Upper lobe of left lung (tissue), 6 donors: ENCODE measurements around the gene TTC21B. TPM values are rescaled to one million over a fixed set of nuclear protein-coding genes. Genes with fewer than 3 reads are reported as not detected.

Experiments
- ATAC-seq, 2 donors: fragments of 200-7000 bp; cut with Tn5 transposase; one replicate each; pipeline ENCODE4 v1.9.1; 2022; ENCODE audit warnings: mild to moderate bottlenecking in 2 of 2, moderate library complexity in 2 of 2; ENCODE audit not compliant: low FRiP score in 2 of 2
- DNase-seq, 2 donors: peaks; one replicate each; pipeline ENCODE4 v3.0.0-alpha.2; 2019 to 2020
- H3K27ac ChIP-seq, 4 donors: fragments of 200-600 bp; sonication (generic); one replicate each; pipeline ENCODE4 v1.5.1; 2016 to 2019
- H3K27me3 ChIP-seq, 4 donors: fragments of 200-600 bp; sonication (generic); one replicate each; pipeline ENCODE4 v1.5.1; 2017 to 2019
- H3K36me3 ChIP-seq, 4 donors: fragments of 200-600 bp; sonication (generic); one replicate each; pipeline ENCODE4 v1.5.1; 2016 to 2019
- H3K4me1 ChIP-seq, 4 donors: fragments of 200-600 bp; sonication (generic); one replicate each; pipeline ENCODE4 v1.5.1; 2018 to 2019
- H3K4me3 ChIP-seq, 4 donors: fragments of 200-600 bp; sonication (generic); one replicate each; pipeline ENCODE4 v1.5.1; 2017 to 2019; ENCODE audit warnings: mild to moderate bottlenecking in 2 of 4, moderate library complexity in 1 of 4
- H3K9me3 ChIP-seq, 4 donors: fragments of 200-600 bp; sonication (generic); one replicate each; pipeline ENCODE4 v1.5.1; 2018 to 2019
- EP300 ChIP-seq, 4 donors: sonication (generic); formaldehyde crosslinking; IDR thresholded peaks; one replicate each; pipeline ENCODE4 v1.5.1; 2017; ENCODE audit warnings: antibody characterized with exemption in 4 of 4, control low read depth in 2 of 4
- POLR2A ChIP-seq, 4 donors: fragments of 450-650 bp; IDR thresholded peaks; one replicate each; pipeline ENCODE4 v1.5.1; 2016 to 2017; ENCODE audit warnings: antibody characterized with exemption in 4 of 4, mild to moderate bottlenecking in 2 of 4
- POLR2AphosphoS5 ChIP-seq, 2 donors: sonication (generic); formaldehyde crosslinking; IDR thresholded peaks; one replicate each; pipeline ENCODE4 v1.5.1; 2017; ENCODE audit warnings: antibody characterized with exemption in 2 of 2
- WGBS, 2 donors: methylation state at CpG; one replicate each; pipeline ENCODE4 v1.1.5; 2017 to 2018; 5-methylcytosine and 5-hydroxymethylcytosine counted together
- total RNA-seq, 6 donors: library from RNA; depleted of rRNA in 4 of 6; stranded (reverse); fragments of >200 nt in 4 of 6; gene quantifications; one replicate each; pipeline versions ENCODE4 v1.1.0 to v1.2.1, GENCODE V29; 2016 to 2021
- TF ChIP-seq, protein P1 (sequence below), 6 experiments: fragments of 450-650 bp in 4 of 6; fragments of 200-600 bp in 2 of 6; sonication (generic) in 2 of 6; IDR thresholded peaks; one replicate each; pipeline ENCODE4 v1.5.1; 2016 to 2019; ENCODE audit warnings: antibody characterized with exemption in 6 of 6
- donor health status: DM: no; HTN: no; CAD: no; lungs with moderate emphysema.
- donor health status: DM: no; HTN: yes; CAD: no; lungs with severe emphysema.

Gene TTC21B
- total RNA-seq, 6 donors from 2014 or later: 14.6 to 150 (median 36.5) TPM

DNA sequence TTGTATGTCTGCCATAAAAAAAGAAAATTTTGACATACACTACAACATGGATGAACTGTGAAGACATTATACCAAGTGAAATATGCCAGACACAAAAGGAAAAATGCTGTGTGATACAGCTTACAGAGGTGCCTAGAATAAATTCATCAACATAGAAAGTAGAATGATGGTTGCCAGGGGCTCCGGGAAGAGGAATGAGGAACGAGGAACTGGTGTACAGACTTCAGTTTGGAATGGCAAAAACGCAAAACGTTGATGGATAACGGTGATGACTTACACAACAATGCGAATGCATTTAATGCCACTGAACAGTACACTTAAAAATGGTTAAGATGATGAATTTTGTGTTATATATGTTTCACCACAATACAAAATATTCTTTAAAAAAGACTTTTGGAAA lies 61.0 kb downstream of the TTC21B start:
- Histone ChIP-seq H3K4me3 (no peak overlapping the region), H3K36me3 (peaks cover 0 to 74% (median 9%) of the 10 kb centered on the region in 4 donors), H3K9me3 (no peaks in the 10 kb centered on the region), H3K27ac (no peak overlapping the region), H3K4me1 (peaks cover 0 to 3% (median 0%) of the 10 kb centered on the region in 4 donors), H3K27me3 (no peaks in the 10 kb centered on the region)
- ATAC-seq (no peak), DNase-seq (no peak)
- WGBS, 2 donors: 94 to 95% methylated on average over 6 of the region's 6 CpGs
- TF ChIP-seq, protein P1, sequence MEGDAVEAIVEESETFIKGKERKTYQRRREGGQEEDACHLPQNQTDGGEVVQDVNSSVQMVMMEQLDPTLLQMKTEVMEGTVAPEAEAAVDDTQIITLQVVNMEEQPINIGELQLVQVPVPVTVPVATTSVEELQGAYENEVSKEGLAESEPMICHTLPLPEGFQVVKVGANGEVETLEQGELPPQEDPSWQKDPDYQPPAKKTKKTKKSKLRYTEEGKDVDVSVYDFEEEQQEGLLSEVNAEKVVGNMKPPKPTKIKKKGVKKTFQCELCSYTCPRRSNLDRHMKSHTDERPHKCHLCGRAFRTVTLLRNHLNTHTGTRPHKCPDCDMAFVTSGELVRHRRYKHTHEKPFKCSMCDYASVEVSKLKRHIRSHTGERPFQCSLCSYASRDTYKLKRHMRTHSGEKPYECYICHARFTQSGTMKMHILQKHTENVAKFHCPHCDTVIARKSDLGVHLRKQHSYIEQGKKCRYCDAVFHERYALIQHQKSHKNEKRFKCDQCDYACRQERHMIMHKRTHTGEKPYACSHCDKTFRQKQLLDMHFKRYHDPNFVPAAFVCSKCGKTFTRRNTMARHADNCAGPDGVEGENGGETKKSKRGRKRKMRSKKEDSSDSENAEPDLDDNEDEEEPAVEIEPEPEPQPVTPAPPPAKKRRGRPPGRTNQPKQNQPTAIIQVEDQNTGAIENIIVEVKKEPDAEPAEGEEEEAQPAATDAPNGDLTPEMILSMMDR (IDR thresholded peaks at IDR 0.05): no peak
- TF ChIP-seq POLR2AphosphoS5 (IDR thresholded peaks at IDR 0.05) (no peak), POLR2A (IDR thresholded peaks at IDR 0.05) (no peak), EP300 (IDR thresholded peaks at IDR 0.05) (no peak)

DNA sequence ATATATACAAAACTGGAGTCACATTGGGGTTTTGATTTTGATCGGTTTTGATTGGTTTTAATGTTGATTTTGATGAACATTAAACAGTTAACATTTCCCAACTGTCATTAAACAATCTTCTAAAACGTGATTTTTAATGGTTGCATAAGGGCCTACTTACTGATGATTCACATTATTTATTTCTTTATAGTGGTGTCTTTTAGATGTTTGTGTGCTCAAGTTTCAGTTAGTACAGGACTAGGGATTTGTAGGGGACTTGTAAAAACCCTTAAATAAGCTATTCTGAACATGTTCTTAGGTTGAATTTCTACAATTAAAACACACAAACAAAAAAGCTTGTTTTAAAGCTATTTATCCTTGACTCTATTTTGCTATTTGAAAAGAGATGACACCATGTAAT lies 61.6 kb downstream of the TTC21B start:
- H3K4me3 ChIP-seq: no peak overlapping the region
- no peaks in the 10 kb centered on the region for H3K27me3 ChIP-seq
- WGBS, 2 donors: 55 to 60% methylated on average over 2 of the region's 2 CpGs
- H3K4me1 ChIP-seq: peaks cover 0 to 3% (median 0%) of the 10 kb centered on the region in 4 donors
- peaks cover 0 to 72% (median 6%) of the 10 kb centered on the region in 4 donors for H3K36me3 ChIP-seq
- DNase-seq (no peak), ATAC-seq (no peak)
- TF ChIP-seq, protein P1 (IDR thresholded peaks at IDR 0.05): no peak
- no peak for TF ChIP-seq POLR2AphosphoS5 (IDR thresholded peaks at IDR 0.05)
- TF ChIP-seq EP300 (IDR thresholded peaks at IDR 0.05): no peak
- no peak for TF ChIP-seq POLR2A (IDR thresholded peaks at IDR 0.05)
- H3K27ac ChIP-seq: no peak overlapping the region
- H3K9me3 ChIP-seq: no peaks in the 10 kb centered on the region

DNA sequence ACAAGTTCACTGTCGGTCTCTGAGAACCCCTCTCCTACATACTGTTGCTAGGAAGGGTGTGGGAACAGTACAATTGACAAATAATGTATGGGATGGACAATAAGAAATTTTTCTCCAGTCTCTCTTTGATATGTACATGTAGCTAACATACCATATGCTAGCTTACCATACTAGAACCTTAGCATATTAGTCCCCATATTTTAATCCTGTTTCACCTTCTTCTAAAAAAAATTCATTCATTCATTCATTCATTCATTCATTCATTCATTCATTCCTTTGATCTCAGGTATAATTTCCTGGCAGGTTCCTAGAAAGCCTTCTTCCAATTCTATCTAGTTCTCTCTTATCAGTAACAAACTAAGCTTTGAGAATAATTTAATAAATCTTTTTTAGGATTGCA lies 62.2 kb downstream of the TTC21B start:
- TF ChIP-seq EP300 (IDR thresholded peaks at IDR 0.05): no peak
- no peak for TF ChIP-seq POLR2A (IDR thresholded peaks at IDR 0.05)
- TF ChIP-seq POLR2AphosphoS5 (IDR thresholded peaks at IDR 0.05): no peak
- TF ChIP-seq, protein P1 (IDR thresholded peaks at IDR 0.05): no peak
- H3K36me3 ChIP-seq: peaks cover 0 to 69% (median 5%) of the 10 kb centered on the region in 4 donors
- DNase-seq: no peak
- no peaks in the 10 kb centered on the region for H3K9me3 ChIP-seq
- peaks cover 0 to 3% (median 0%) of the 10 kb centered on the region in 4 donors for H3K4me1 ChIP-seq
- no peaks in the 10 kb centered on the region for H3K27me3 ChIP-seq
- ATAC-seq: no peak
- H3K4me3 ChIP-seq: no peak overlapping the region
- WGBS, 2 donors: 100% methylated on average over 1 of the region's 1 CpG
- no peak overlapping the region for H3K27ac ChIP-seq

DNA sequence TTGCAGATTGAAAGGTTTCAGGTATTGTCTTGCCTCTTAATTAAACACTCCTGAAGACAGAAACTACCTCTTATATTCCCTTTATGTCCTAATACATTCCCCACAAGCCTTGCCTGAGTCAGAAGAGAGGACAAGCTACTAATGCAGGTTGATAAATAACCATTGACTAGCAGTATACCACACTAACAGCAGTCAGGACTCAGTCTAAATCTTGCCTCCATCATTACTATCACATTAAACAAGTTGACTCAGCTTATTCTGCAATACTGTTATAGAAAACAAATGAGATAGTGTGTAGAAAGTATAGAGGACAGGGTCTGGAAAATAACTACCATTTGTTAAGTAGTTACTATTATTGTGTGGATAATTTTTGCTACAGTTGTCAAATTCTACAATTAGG lies 63.8 kb downstream of the TTC21B start:
- H3K36me3 ChIP-seq: peaks cover 0 to 62% (median 2%) of the 10 kb centered on the region in 4 donors

More for the DNA sequence above, 63.8 kb downstream of the TTC21B start:
- Histone ChIP-seq H3K4me3 (no peak overlapping the region), H3K27ac (no peak overlapping the region), H3K4me1 (peaks cover 0 to 3% (median 0%) of the 10 kb centered on the region in 4 donors), H3K27me3 (no peaks in the 10 kb centered on the region), H3K9me3 (no peaks in the 10 kb centered on the region)
- no peak for TF ChIP-seq POLR2AphosphoS5 (IDR thresholded peaks at IDR 0.05)
- TF ChIP-seq, protein P1 (IDR thresholded peaks at IDR 0.05): no peak
- TF ChIP-seq POLR2A (IDR thresholded peaks at IDR 0.05): no peak
- no peak for TF ChIP-seq EP300 (IDR thresholded peaks at IDR 0.05)
- ATAC-seq (no peak), DNase-seq (no peak)
